HG02610 (cell line): Measurements from ENCODE around the gene C1orf226.
"Not testable (repeated sequence)": the region's sequence is repeated elsewhere in the genome, so short reads cannot be mapped to it uniquely, and the experiment has no call there.

ENCODE experiments used
- ATAC-seq: cut with Tn5 transposase; IDR thresholded peaks from one replicate; pipeline ENCODE4 v1.9.1; 2021; ENCODE audit warnings: mild to moderate bottlenecking, moderate library complexity; ENCODE audit not compliant: unreplicated experiment

C1orf226 gene

DNA sequence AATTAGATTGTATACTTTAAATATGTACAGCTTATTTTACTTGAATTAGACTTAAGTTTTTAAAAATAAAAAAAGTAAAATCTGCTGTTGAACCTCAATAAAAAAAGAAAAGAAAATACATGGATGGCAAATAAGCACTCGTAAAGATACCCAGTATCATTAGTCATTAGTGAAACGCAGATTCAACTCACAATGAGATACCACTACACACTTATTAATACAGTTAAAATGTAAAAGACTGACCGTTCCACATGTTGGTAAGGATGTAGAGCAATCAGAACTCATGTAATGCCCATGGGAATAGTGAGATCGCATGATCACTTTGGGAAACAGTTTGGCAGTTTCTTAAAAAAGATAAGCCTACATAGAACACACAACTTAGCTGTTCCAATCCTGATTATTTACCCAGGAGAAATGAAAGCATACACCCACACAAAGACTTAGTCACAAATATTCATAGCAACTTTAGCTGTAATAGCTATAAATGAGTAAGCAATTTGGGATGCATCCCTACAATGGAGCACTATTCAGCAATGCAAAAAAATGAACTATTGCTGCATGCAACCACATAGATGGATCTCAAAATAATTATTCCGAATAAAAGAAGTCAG is 23.1 kb downstream of the C1orf226 start:
- ATAC-seq, result no peak

DNA sequence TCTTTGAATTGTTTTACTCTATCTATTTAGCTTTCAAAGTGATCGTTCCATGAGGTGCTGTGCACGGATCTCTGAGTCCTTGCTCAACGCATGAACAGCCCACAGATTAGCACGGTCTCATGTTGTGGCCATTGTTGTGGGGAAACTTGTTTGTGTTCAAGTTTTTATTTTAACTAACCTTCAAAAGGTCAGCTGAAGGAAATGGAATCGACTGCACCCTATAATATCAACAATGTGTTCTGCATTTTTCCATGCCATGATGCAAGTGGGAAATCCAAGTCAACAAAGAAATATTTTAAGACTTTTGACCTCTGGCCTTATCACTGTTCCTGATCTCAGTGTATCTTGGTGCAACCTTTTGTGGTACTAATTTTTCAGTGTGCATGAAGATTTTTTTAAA is 24.3 kb downstream of the C1orf226 start:
- ATAC-seq, result no peak

DNA sequence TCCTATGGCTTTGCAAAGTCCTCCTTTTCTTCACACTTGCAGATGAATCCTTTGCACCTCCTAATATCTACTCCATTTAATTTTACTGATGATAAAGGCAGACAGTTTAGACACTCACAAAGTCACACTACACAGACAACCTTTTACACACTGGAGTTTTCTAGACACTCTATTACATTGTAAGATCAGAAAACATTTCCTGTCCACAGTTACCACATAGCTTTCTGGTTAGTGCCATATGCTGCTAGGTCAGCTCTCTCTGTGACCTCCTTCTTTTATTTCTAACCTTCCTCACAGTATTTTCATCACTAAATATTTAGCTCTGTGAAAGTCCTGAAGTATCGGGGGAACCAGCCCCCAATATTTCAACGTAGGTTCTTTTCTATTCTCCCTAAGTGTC is 25.3 kb downstream of the C1orf226 start:
- no peak for ATAC-seq

DNA sequence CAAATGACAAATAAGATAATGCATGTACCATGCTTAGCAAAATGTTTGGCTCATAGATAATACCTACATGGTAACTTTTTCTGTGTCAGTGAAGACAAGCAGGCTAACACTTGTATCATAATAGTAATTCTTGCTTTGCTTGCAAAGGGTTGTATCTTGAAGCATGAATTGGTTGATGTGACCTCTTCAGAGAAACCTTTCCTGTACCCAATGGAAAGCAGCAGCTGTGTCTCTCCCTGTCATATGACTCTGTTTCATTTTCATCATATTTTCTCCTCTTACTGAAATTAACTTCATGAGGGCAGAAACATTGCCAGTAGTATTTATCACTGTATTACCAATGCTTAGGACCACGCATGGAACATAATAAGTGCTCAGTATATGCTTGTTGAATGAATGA is 26.0 kb downstream of the C1orf226 start:
- no peak for ATAC-seq

DNA sequence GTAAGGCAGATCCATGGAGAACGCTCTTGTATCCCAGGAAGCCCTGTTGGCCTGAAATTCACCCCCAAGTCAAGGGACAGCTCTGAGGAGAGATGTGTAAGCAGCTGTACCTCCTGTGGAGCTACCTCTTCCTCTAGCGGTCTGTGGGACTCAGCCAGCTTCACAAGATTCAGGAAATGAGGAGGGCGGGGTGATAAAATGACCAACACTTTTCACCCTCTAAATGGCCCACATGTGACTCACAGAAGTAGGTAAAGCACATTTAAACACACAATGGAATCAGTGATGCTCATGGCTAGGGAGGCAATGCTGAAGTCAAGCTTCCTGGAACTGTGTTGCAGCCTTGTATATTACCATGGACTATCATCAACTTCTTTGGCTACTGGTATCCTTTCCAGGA is 30.5 kb downstream of the C1orf226 start, which contains the start of gene SH2D1B:
TSS of gene SH2D1B (minus strand) at position 135 of the 400 bp plus-strand sequence. CDS start at position 15, 120 bp downstream.
- ATAC-seq, result no peak

DNA sequence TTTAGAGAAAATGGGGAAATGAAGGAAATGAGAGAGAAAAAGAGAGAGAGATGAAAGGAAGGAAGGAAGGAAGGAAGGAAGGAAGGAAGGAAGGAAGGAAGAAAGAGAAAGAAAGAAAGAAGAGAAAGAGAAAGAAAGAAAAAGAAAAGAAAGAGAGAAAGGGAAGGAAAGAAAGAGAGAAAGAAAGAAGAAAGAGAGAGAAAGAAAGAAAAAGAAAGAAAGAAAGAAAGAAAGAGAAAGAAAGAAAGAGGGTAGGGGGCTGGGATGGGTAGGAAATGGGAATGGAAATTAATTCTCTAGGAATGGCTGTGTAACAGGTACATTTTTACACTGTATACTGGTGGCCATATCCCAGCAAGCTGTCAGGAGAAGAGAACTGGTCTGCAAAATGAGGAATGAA is 34.7 kb downstream of the C1orf226 start:
- ATAC-seq, result no peak

DNA sequence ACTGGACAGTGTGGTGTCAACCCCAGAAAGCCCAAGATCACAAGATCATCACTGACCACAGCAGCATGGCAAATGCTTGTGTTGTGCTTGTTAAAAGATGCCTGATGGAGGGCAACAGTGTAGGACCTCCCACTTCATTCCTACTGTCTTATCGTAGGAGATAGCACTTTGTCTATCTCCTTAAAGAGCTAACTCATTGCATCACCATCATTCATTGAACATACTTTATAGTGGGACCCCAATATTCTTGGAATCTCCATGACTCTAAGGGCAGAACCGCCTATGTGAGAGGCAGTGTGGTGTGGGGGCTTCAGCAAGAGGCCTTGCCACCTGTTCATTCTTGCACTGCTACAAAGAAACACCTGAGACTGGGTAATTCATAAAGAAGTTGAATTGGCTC is 35.4 kb downstream of the C1orf226 start:
- no peak for ATAC-seq

DNA sequence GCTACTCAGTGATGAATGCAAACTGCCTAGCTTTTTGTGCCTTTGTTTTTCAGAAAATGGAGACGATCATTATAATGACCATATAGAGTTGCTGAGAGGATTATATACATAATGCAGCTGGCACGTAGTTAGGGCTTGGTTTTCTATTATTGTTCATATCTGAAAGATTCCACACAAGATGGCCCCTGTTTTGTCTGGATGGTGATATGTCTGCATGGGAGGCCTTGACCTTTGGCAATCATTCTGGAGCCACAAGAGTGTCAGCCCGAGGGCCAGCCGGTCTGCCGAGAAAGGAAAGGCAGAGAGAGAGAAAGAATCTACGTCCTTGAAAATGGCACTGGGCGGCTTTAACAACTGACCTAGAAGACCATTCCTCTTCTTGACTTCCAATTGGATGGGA is 36.1 kb downstream of the C1orf226 start:
- ATAC-seq, result no peak

DNA sequence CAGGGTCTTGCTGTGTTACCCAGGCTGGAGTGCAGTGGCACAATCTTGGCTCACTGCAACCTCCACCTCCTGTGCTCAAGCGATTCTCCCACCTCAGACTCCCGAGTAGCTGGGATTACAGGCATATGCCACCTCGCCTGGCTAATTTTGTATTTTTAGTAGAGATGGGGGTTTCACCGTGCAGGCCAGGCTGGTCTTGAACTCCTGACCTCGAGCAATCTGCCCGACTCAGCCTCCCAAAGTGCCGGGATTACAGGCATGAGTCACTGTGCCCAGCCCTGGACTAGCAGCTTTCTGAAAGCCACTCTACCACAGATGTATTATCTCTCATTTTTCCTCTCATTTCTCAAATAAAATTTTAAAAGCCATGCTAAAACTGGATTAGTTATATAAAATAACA is 37.1 kb downstream of the C1orf226 start:
- not testable (repeated sequence) for ATAC-seq

DNA sequence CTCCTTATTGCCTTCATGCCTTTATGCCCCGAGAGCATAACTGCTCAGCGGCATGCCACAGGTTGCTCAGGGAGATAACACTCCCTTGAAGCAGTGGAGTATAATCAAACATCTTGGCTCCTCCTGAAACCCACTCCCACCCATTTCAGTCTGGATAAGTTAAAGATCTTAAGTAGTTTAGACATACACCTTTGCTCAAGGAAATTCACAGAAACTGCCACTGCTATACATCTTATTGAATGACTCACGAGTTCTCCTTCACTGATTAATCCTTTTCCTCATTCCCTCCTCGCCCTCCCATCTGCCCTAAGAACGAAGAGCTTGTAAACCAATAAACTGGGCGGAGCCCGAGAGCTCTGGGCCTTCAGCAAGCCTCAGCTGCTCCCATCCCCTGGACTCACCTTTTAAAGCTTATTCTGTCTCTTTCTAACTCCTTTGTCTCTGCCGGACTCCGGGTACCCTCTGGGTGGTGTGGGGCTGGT is 38.0 kb downstream of the C1orf226 start:
- ATAC-seq, result not testable (repeated sequence)

DNA sequence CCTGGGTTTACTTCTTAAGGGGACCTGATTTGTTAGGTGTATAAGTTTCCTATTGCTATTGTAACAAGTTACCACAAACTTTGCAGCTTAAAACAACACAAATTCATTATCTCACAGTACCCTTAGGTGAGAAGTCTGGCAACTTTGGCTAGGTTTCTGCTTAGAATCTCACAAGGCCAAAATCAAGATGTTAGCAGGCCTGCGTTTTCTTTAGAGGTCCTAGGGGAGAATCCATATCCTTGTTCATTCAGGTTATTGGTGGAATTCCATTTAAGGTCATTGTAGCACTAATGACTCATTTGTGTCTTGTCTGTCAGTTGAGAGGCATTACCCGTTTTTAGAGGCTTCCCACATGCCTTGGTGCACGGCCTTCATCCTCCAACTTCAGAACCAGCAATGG is 38.6 kb downstream of the C1orf226 start:
- ATAC-seq, result no peak

DNA sequence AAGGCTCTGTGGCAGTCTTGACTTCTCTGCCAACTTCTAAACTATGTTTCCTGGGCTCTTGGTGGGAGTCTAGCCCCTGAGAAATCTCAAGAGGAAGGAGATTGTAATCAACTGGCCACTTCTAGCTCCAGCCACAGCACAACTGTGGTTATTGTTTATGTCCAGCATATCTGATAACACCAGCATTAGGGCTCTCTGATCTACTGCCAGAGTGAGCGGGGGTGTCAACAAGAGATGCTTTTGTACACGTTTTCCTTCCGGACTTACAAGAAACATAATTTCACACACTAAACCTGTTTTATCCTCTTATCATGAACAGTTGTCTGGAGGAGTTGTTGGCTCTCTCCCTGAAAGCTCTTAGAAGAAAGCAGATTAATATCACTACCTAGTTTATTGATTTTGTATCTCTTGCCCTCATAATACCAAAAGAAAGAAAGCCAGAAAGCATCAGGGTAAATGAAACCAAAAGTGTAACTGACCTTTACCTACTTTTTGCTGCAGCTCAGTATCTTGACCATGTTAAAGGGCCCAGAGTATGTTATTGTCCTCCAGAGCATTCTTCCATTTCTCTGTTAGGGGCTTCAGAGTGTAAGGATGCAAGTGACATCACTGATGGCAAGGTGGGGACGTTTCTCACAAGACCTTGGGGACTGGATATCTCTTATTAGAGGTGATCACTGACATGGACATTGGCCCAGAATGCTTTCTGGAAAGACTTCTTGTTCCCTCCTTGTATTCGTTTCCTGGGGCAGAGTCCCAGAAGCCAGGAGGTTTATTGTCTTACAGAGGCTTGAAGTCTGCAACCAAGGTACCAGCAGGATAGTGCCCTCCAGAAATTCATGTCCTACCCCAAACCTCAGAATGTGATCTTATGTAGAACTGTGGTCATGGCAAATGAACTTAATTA is 40.0 kb downstream of the C1orf226 start:
- no peak for ATAC-seq

DNA sequence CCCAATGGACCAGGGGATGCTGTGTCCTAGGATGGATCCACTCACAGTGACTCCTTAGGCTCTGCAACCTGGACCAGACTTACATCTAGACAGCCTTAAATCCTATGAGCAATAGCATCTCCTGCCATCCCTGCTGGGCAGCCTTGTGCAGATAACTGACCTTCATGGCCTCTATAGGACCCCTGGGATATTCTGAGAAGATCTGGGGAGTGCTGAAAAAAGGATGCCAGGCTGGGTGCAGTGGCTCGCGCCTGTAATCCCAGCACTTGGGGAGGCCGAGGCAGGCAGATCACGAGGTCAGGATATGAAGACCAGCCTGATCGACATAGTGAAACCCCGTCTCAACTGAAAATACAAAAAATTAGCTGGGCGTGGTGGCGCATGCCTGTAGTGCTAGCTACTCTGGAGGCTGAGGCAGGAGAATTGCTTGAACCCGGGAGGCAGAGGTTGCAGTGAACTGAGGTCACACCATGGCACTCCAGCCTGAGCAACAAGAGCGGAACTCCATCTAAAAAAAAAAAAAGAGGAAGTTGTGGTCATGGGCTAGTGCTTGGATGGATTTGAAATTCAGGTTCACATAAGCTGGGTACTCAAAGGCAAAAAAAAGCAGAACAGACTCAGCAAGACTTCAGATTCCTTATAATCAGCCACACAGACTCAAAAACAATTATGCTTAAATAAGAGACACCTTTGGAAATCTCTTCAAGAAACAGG is 41.3 kb downstream of the C1orf226 start:
- ATAC-seq, result no peak

DNA sequence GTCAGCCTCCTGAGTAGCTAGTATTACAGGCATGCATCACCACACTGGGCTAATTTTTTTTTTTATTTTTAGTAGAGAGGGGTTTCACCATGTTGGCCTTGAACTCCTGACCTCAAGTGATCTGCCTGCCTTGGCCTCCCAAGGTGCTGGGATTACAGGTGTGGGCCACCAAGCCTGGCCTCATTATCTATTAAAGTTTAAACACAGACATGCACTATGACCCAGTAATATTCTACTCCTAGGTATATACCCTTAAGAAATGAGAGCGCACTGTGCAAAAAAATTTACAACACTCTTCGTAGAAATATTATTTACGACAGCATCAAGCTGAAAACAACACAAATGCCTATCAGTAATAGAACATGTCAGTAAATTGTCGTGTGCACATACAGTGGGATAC is 49.1 kb downstream of the C1orf226 start:
- no peak for ATAC-seq

DNA sequence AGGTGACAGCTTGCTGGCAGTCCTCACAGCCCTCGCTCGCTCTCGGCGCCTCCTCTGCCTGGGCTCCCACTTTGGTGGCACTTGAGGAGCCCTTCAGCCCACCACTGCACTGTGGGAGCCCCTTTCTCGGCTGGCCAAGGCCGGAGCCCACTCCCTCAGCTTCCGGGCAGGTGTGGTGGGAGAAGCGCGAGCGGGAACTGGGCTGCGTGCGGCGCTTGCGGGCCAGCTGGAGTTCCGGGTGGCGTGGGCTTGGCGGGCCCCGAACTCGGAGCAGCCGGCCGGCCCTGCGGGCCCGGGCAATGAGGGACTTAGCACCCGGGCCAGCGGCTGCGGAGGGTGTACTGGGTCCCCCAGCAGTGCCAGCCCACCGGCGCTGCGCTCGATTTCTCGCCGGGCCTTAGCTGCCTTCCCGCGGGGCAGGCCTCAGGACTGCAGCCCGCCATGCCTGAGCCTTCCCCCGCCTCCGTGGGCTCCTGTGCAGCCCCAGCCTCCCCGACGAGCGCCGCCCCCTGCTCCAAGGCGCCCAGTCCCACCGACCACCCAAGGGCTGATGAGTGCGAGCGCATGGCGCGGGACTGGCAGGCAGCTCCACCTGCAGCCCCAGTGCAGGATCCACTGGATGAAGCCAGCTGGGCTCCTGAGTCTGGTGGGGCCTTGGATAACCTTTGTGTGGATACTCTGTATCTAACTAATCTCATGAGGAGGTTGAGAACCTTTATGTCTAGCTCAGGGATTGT is 51.6 kb downstream of the C1orf226 start:
- ATAC-seq, result not testable (repeated sequence)
